NCI-H2107 (cell line): ENCODE data around the gene HOXD13.

Experiments
- DNase-seq: peaks from one replicate; lab custom pipeline; 2025; lab: John Stamatoyannopoulos, UW

HOXD13 gene

GRCh38 chr2:176106581-176107539 lies 14.3 kb downstream of the HOXD13 start, which contains the start of gene HOXD11:
HOXD11 (plus strand) TSS chr2:176107280; CDS start chr2:176107356, 76 bp downstream.
- DNase-seq: peak; percentile 49

- no peak for DNase-seq
Measured at GRCh38 chr2:176107731-176108181, 15.2 kb downstream of the HOXD13 start.

- no peak for DNase-seq
Measured at GRCh38 chr2:176109192-176109901, 16.8 kb downstream of the HOXD13 start.

- no peak for DNase-seq
Measured at GRCh38 chr2:176109946-176110345, 17.4 kb downstream of the HOXD13 start.

GRCh38 chr2:176110415-176111308 lies 18.1 kb downstream of the HOXD13 start:
- no peak for DNase-seq

GRCh38 chr2:176111309-176111663 lies 18.8 kb downstream of the HOXD13 start:
- DNase-seq: peak; percentile 82

- DNase-seq: no peak
Measured at GRCh38 chr2:176111846-176112374, 19.4 kb downstream of the HOXD13 start.

- DNase-seq: no peak
Measured at GRCh38 chr2:176112375-176113302, 20.1 kb downstream of the HOXD13 start.

GRCh38 chr2:176114120-176114929 lies 21.8 kb downstream of the HOXD13 start:
- no peak for DNase-seq

GRCh38 chr2:176114930-176115625 lies 22.6 kb downstream of the HOXD13 start:
- no peak for DNase-seq

- DNase-seq: peak; percentile 62
Measured at GRCh38 chr2:176115883-176116813, 23.6 kb downstream of the HOXD13 start, which contains the start of gene HOXD10. HOXD10 (plus strand) TSS chr2:176116778; CDS start chr2:176116834, 56 bp downstream.

- no peak for DNase-seq
Measured at GRCh38 chr2:176117162-176117822, 24.8 kb downstream of the HOXD13 start.

- no peak for DNase-seq
Measured at GRCh38 chr2:176117823-176118371, 25.4 kb downstream of the HOXD13 start.

GRCh38 chr2:176118601-176119339 lies 26.2 kb downstream of the HOXD13 start:
- peak; percentile 92 for DNase-seq

- DNase-seq: no peak
Measured at GRCh38 chr2:176120364-176121189, 28.1 kb downstream of the HOXD13 start.
